DND-41 (cell line): ENCODE measurements around the gene KDSR.

Experiments
- ATAC-seq: fragments of 200-7000 bp; cut with Tn5 transposase; 3 replicates; pipeline ENCODE4 v1.9.1; 2021; ENCODE audit warnings: low read depth; ENCODE audit not compliant: insufficient read depth
- DNase-seq: peaks from one replicate; pipeline ENCODE4 v3.0.0-alpha.2; 2020
- H2AFZ ChIP-seq: 2 replicates; pipeline ENCODE4 v1.6.0; 2012; ENCODE audit warnings: low read depth, low read length
- H3K27ac ChIP-seq: 2 replicates; pipeline ENCODE4 v1.5.1; 2012; ENCODE audit warnings: low read length, inconsistent platforms
- H3K27me3 ChIP-seq: fragments of 200-600 bp; sonication (generic); 2 replicates; pipeline ENCODE4 v1.6.0; 2012; ENCODE audit warnings: low read length, mild to moderate bottlenecking, inconsistent platforms; ENCODE audit not compliant: insufficient read depth, poor library complexity
- H3K36me3 ChIP-seq: 2 replicates; pipeline ENCODE4 v1.5.1; 2012; ENCODE audit warnings: low read length, inconsistent platforms; ENCODE audit not compliant: insufficient read depth
- H3K4me1 ChIP-seq: 2 replicates; pipeline ENCODE4 v1.5.1; 2012; ENCODE audit warnings: mild to moderate bottlenecking, low read length; ENCODE audit not compliant: insufficient read depth
- H3K4me2 ChIP-seq: 2 replicates; pipeline ENCODE4 v1.6.0; 2012; ENCODE audit warnings: mild to moderate bottlenecking, moderate library complexity, low read length, inconsistent platforms; ENCODE audit not compliant: insufficient read depth
- H3K4me3 ChIP-seq, 2 experiments: fragments of 200-600 bp in 1 of 2; shearing (Covaris generic) in 1 of 2; 2 replicates each; pipeline ENCODE4 v1.5.1; 2012 to 2016; ENCODE audit warnings: inconsistent platforms in 2 of 2, low read length in 2 of 2, mild to moderate bottlenecking in 2 of 2, low read depth in 1 of 2, moderate library complexity in 1 of 2
- H3K79me2 ChIP-seq: 2 replicates; pipeline ENCODE4 v1.6.0; 2012; ENCODE audit warnings: low read length, inconsistent platforms; ENCODE audit not compliant: insufficient read depth
- H3K9ac ChIP-seq: 2 replicates; pipeline ENCODE4 v1.6.0; 2012; ENCODE audit warnings: low read depth, mild to moderate bottlenecking, inconsistent platforms, low read length, moderate library complexity
- H3K9me3 ChIP-seq: 2 replicates; pipeline ENCODE4 v1.5.1; 2012; ENCODE audit warnings: low read length, moderate library complexity, mild to moderate bottlenecking, inconsistent platforms; ENCODE audit not compliant: insufficient read depth, severe bottlenecking
- H4K20me1 ChIP-seq: 2 replicates; pipeline ENCODE4 v1.6.0; 2012; ENCODE audit warnings: low read length; ENCODE audit not compliant: insufficient read depth
- EZH2 ChIP-seq: IDR thresholded peaks from 3 replicates; pipeline ENCODE4 v1.6.1; 2012; ENCODE audit warnings: borderline replicate concordance, low read depth, mild to moderate bottlenecking, moderate library complexity, low read length, inconsistent platforms; ENCODE audit not compliant: severe bottlenecking
- TF ChIP-seq, protein P1 (sequence below): IDR thresholded peaks from 2 replicates; pipeline ENCODE4 v1.5.1; 2012; ENCODE audit warnings: borderline replicate concordance, low read length, moderate library complexity, mild to moderate bottlenecking; ENCODE audit not compliant: poor library complexity, severe bottlenecking; ENCODE audit errors: extremely low read depth

The KDSR gene

DNA sequence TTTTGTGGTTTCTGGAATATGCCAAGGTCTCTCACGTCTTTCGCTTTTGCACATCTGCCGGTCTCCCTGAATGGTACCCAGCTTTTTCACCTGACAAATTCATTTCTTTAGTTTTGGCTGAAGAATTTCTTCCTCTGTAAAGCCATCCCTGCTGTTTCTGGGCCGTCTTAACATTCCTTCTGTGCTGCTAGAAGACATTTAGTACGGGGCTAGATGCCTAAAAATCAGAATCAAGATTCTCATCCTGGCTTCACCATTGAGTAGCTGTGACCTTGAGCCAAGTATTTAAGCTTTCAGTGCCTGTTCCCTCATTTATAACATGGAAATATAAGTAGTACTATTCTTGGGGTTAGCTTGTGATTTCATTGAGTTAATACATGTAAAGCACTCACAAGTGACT, 41.0 kb downstream of the KDSR start:
- peaks cover 6% of the 10 kb centered on the region; the same call in 1 of the 2 replicates for H3K36me3 ChIP-seq
- ATAC-seq = no peak
- peaks cover 21% of the 10 kb centered on the region for H3K4me1 ChIP-seq

DNA sequence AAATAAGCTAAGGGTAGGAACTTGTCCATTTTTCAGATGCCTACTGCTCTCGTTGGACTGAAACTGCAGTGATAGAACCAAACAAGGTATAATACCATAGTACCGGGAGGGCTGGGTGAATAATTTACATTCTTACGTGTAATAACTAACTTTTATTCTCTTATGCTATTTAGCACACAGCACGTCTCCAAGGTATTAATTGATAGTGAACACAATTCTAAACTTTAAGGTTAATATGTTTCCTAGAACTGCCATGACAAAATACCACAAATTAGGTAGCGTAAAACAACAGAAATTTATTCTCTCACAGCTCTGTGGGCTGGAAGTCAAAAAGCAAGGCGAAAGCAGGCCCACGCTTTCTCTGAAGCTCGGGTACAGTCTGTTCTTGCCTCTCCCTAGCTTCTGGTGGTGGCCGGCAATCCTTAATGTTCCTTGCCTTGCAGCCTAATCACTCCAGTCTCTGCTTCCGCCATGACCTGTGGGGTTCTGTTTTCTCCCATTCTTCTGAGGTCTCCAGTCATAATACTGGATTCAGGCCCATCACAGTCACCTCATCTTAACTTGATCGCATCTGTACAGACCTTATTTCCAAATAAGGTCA, 41.8 kb downstream of the KDSR start:
- Histone ChIP-seq H4K20me1 (no peaks in the 10 kb centered on the region), H3K27ac (no peak overlapping the region), H3K9me3 (no peaks in the 10 kb centered on the region), H3K27me3 (no peaks in the 10 kb centered on the region), H3K4me2 (no peak overlapping the region), H3K4me1 (peaks cover 25% of the 10 kb centered on the region), H3K79me2 (peaks cover 11% of the 10 kb centered on the region), H3K9ac (no peak overlapping the region), H3K4me3 (no peak overlapping the region), H3K36me3 (peaks cover 1% of the 10 kb centered on the region), H2AFZ (no peak overlapping the region)
- TF ChIP-seq EZH2 = no peak
- TF ChIP-seq, protein P1, sequence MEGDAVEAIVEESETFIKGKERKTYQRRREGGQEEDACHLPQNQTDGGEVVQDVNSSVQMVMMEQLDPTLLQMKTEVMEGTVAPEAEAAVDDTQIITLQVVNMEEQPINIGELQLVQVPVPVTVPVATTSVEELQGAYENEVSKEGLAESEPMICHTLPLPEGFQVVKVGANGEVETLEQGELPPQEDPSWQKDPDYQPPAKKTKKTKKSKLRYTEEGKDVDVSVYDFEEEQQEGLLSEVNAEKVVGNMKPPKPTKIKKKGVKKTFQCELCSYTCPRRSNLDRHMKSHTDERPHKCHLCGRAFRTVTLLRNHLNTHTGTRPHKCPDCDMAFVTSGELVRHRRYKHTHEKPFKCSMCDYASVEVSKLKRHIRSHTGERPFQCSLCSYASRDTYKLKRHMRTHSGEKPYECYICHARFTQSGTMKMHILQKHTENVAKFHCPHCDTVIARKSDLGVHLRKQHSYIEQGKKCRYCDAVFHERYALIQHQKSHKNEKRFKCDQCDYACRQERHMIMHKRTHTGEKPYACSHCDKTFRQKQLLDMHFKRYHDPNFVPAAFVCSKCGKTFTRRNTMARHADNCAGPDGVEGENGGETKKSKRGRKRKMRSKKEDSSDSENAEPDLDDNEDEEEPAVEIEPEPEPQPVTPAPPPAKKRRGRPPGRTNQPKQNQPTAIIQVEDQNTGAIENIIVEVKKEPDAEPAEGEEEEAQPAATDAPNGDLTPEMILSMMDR = no peak
- ATAC-seq (no peak), DNase-seq (no peak)

More for the DNA sequence above, 41.0 kb downstream of the KDSR start:
- no peak overlapping the region for H3K27ac ChIP-seq
- DNase-seq = no peak
- TF ChIP-seq, protein P1 = no peak
- no peak for TF ChIP-seq EZH2
- no peak overlapping the region for H3K4me2 ChIP-seq
- no peak overlapping the region for H2AFZ ChIP-seq
- H3K79me2 ChIP-seq = peaks cover 3% of the 10 kb centered on the region
- no peaks in the 10 kb centered on the region for H3K27me3 ChIP-seq
- H3K9ac ChIP-seq = no peak overlapping the region
- no peaks in the 10 kb centered on the region for H4K20me1 ChIP-seq
- no peaks in the 10 kb centered on the region for H3K9me3 ChIP-seq
- H3K4me3 ChIP-seq = no peak overlapping the region

DNA sequence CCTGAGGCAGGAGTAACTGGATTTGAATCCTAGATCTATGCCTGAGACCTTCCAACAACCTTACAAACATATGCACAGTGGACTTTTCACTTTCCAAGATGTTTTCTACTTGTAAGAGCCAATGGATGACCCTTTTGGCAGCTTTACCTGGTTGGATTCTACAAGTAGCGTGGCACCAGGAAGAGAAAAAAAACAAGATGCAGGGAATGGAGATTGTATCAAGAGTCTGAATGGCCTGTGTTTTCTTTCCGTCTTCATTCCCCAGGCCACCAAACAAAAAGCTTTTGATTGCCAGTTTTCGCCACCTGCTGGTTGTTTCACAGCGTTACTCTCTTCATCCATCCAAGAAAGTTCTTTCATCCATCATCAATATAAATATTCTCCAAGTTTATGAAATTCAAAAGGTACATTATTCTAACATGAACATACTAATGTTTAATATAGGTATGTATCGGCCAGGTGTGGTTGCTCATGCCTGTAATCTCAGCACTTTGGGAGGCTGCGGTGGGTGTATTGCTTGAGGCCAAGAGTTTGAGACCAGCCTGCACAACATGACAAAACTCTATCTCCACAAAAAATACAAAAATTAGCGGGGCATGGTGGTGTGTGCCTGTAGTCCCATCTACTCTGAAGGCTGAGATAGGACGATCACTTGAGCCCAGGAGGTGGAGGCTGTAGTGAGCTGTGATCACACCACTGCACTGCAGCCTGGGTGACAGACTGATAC, 43.9 kb downstream of the KDSR start:
- peaks cover 25% of the 10 kb centered on the region for H3K4me1 ChIP-seq
- H4K20me1 ChIP-seq = peaks cover 6% of the 10 kb centered on the region
- no peaks in the 10 kb centered on the region for H3K27me3 ChIP-seq
- 0 out of 2 replicates have a peak overlapping the region, but pooled peaks have one; percentile 9 for H3K4me2 ChIP-seq
- ATAC-seq (peak; percentile 36), DNase-seq (peak; percentile 73)
- H2AFZ ChIP-seq = peak overlapping the region; percentile 51
- no peak overlapping the region for H3K4me3 ChIP-seq
- TF ChIP-seq, protein P1 = peak; percentile 87
- TF ChIP-seq EZH2 = no peak
- peaks cover 28% of the 10 kb centered on the region for H3K79me2 ChIP-seq
- peak overlapping the region; percentile 56 for H3K27ac ChIP-seq
- H3K9ac ChIP-seq = no peak overlapping the region
- peaks cover 2% of the 10 kb centered on the region; the same call in 1 of the 2 replicates for H3K36me3 ChIP-seq
- no peaks in the 10 kb centered on the region for H3K9me3 ChIP-seq
